GM20000 (cell line): ENCODE data around the gene KRTAP5-7.
"Not testable (repeated sequence)": the region's sequence is repeated elsewhere in the genome, so short reads cannot be mapped to it uniquely, and the experiment has no call there.

Experiments
- DNase-seq: peaks from one replicate; pipeline ENCODE4 v3.0.0; 2012; ENCODE audit warnings: low spot score
- CTCF ChIP-seq: IDR thresholded peaks from 2 replicates; pipeline ENCODE4 v1.5.1; 2012; ENCODE audit warnings: mild to moderate bottlenecking, control low read depth; ENCODE audit errors: extremely low read depth, missing control alignments

The KRTAP5-7 gene

DNA sequence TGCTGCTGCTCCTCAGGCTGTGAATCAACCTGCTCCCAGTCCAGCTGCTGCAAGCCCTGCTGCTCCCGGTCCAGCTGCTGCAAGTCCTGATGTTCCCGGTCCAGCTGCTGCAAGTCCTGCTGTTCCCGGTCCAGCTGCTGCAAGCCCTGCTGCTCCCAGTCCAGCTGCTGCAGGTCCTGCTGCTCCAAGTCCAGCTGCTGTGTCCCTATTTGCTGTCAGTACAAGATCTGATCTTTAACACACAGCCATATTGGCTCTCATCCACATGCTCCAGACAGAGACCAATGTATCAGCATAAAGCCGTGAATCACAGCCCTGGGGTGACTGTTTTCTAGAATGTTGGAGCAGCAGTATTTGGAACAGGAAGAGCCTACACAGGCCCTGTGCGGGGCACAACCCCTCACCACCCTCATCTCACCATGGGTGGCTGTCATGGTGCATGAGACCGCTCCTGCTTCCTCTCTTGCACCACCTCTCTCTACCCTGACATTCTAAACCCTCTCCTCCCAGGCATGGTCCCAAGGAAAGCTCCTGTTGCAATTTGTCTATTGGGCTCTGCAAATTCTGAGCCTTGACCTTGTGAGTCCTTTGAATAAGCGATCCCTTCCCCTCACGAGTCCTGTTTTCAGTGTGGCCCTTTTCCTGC, 41.8 kb downstream of the KRTAP5-7 start:
- no peak for DNase-seq

GRCh38 chr11:71571101-71571850, 44.2 kb downstream of the KRTAP5-7 start:
- DNase-seq = not testable (repeated sequence)

More for the DNA sequence above, 41.8 kb downstream of the KRTAP5-7 start:
- no peak for TF ChIP-seq CTCF

DNA sequence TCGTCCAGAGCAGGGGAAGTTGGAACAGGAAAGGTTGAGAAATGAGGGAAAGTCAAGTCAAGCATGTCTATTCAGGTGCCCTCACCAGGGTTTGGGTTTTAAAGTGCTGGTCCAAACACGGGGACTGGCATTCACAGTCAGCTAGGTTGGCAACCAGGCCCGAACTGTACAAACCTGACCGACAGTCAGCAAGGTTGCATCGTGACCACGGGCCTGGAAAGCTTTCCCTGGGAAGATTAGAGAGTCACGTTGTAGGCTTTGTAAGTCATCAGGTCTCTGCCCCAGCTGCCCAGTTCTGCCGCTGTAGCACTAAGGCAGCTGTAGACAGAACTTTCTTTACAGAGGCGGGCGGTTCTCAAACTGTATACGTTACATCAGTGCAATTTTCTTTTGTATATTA, 45.7 kb downstream of the KRTAP5-7 start:
- TF ChIP-seq CTCF = no peak
- DNase-seq = no peak

- TF ChIP-seq CTCF = no peak
- DNase-seq = no peak
Observed at GRCh38 chr11:71574418-71574817, 47.4 kb downstream of the KRTAP5-7 start.

GRCh38 chr11:71575723-71576424, 48.8 kb downstream of the KRTAP5-7 start:
- no peak for TF ChIP-seq CTCF
- no peak for DNase-seq

DNA sequence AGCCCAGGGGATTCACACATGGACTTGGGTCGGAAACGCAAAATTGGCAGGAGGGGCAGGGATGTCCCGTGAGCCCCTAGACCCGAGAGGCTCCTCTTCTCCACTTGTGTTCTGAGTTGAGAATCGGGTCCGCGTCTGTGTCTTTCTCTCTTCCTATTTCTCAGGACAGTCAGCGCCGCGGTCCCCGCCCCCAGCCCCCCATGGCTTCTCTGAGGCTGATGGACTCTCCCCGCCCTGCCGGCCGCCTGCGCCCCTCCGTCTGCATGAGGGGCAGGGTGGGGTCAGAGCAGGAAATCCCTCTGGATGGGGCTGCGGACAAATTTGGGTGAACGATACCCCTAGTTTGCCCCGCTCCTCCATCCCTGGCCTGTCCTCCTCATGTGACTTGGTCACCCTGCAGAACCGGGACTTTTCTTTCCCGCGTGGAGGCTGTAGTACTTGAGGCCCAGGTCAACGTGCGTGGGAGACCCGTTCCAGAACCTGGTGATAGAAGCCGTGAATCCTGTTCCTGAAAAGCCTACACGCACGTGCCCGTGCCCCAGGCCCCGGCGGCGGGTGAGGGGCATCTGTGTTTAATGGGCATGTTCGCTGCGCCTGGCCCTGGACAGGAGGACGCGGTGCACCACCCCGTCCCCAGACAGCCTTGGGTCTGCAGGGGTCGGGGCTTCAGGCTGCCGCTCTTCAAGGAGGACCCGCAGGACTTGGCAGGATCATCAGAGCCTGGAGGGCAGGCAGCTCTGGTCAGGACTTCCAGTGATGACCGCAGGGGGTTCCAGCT, 49.8 kb downstream of the KRTAP5-7 start:
- DNase-seq = not testable (repeated sequence)

- TF ChIP-seq CTCF = no peak
- no peak for DNase-seq
Observed at GRCh38 chr11:71577469-71578004, 50.5 kb downstream of the KRTAP5-7 start.
